ENCODE results near the gene ECI1.

The ECI1 gene

GRCh38 chr16:2233046-2233775 lies 18.2 kb downstream of the ECI1 start:
- DNase-seq (ENCODE audit: low spot score) = no peak

DNA sequence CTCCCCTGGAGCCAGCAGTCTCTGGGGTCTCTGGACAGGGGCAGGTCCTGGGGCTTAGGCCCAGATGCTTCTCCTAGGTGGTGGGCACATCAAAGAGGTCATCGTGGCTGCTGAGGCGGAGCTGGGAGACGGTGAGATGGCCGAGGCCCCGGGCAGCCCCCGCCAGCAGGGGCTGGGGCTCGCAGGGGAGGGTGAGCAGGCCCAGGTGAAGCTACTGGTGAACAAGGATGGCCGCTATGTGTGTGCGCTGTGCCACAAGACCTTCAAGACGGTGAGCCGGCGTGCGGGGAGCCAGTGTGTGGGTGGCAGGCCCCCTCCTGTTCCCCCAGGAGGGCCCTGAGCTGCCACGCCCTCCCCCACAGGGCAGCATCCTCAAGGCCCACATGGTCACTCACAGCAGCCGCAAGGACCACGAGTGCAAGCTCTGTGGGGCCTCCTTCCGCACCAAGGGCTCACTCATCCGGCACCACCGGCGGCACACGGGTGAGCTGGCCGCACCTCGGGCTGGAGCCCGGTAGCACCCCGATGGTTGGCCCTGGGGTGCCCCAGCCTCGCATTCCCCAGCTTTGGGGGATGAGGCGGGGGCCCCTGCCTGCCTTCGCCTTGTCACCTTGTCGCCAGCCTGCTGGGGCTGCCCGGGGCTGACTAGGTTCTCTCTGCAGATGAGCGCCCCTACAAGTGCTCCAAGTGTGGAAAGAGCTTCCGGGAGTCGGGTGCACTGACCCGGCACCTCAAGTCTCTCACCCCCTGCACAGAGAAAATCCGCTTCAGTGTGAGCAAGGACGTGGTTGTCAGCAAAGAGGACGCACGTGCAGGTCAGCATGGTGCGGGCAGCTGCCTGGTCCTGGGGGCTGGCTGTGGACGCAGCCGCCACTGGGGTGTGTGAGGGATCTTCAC lies 19.0 kb downstream of the ECI1 start:
- no peak for DNase-seq (ENCODE audit: low spot score)

GRCh38 chr16:2231016-2231931 lies 20.1 kb downstream of the ECI1 start:
- no peak for DNase-seq (ENCODE audit: low spot score)

GRCh38 chr16:2230376-2230775 lies 21.0 kb downstream of the ECI1 start:
- DNase-seq (ENCODE audit: low spot score) = no peak

DNA sequence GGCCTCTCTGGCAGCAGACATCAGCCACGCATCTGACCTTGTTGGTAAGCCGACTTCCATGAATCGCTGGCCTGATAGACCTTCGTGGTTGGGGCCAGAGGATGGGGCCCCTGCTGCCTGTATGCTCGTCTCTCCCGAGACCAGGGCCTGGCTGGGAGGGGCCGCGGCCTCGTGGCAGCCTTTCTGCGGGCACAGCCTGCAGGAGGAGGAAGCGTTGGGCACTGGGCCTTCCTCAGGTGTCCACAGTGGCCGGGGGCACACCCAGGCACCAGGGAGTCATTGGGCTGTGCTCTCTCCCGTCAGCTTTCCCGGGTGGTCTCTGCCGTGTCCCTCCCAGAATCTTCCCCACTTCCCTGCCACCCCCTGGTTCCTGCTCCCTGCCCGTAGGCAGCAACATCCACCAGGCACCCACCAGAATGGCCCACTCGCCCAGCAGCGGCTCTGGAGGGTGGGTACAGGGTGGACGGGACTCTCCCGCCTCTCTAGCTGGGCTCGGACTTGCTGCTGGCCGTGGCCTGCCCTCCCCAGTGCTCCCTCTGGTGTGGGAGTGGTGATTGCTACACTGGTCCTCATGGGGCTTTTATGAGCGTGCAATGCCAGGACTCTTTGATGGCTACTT lies 21.6 kb downstream of the ECI1 start:
- no peak for DNase-seq (ENCODE audit: low spot score)

- DNase-seq (ENCODE audit: low spot score) = no peak
Observed at GRCh38 chr16:2229091-2229490, 22.3 kb downstream of the ECI1 start.

DNA sequence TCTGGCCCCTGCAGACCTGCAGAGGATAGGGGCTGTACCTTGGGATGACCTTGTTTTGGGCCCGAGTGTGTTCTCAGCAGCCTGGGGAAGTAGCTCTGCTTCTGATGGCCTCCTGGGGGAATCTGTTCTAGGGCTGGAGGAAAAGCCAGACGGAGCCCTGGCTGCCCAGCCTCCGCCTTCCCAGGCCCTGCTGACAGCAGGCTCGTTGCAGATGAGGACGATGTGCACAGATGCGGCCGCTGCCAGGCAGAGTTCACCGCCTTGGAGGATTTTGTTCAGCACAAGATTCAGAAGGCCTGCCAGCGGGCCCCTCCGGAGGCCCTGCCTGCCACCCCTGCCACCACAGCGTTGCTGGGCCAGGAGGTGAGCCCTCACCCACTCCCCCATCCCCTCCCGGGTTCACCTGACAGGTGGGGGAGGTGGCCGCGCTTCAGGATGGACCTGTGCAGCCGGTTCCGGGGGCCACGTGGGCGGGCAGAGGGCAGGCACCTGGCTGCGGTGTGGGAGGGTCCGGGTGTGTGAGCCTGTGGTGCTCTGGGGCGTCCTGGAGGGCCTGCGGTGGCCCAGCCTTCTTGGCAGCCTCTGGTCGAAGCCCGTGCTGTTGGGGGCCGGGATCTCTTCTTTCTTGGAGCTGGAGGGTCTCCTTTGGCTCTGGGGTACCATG lies 23.1 kb downstream of the ECI1 start:
- no peak for DNase-seq (ENCODE audit: low spot score)

DNA sequence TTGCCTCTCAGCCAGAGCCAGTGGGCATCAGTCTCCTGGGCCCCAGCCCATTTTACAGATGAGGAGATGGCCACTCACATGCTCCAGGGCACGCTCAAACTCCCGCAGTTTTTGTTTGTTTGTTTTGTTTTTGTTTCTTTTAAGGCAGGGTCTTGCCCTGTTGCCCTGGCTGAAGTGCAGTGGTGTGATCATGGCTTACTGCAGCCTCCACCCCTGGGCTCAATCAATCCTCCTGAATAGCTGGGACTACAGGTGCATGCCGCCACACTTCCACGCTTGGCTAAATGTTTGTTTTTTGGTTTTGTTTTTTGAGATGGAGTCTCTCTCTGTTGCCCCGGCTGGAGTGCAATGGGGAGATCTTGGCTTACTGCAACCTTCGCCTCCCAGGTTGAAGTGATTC lies 24.5 kb downstream of the ECI1 start:
- DNase-seq (ENCODE audit: low spot score) = no peak

- no peak for DNase-seq (ENCODE audit: low spot score)
Observed at GRCh38 chr16:2226245-2226793, 25.1 kb downstream of the ECI1 start.

GRCh38 chr16:2223942-2224486 lies 27.4 kb downstream of the ECI1 start:
- DNase-seq (ENCODE audit: low spot score) = no peak

- peak; percentile 97 for DNase-seq (ENCODE audit: low spot score)
Observed at GRCh38 chr16:2223221-2223941, 28.0 kb downstream of the ECI1 start, which contains the start of gene E4F1. Gene E4F1, plus strand, starts transcription at chr16:2223591. Its CDS starts 23 bp downstream, at chr16:2223614.

GRCh38 chr16:2216330-2216729 lies 35.1 kb downstream of the ECI1 start:
- DNase-seq (ENCODE audit: low spot score) = no peak

DNA sequence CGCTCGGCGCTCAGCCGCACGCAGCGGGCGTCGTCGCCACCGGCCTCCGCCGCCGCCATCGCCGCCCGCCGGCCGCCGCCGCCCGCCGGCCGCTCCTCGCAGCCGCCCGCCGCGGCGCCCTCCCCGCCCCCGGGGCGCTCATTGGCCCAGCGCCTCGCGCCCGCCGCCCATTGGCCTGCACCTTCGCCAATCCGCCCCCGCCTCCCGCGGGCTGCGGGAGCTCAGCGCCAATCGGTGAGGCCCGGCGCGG lies 36.7 kb downstream of the ECI1 start, which contains the start of gene PGP:
TSS of gene PGP (minus strand) at position 122 of the 250 bp plus-strand sequence. CDS start at position 59, 63 bp downstream.
- DNase-seq (ENCODE audit: low spot score) = no peak

GRCh38 chr16:2213817-2214718 lies 37.3 kb downstream of the ECI1 start:
- no peak for DNase-seq (ENCODE audit: low spot score)

DNA sequence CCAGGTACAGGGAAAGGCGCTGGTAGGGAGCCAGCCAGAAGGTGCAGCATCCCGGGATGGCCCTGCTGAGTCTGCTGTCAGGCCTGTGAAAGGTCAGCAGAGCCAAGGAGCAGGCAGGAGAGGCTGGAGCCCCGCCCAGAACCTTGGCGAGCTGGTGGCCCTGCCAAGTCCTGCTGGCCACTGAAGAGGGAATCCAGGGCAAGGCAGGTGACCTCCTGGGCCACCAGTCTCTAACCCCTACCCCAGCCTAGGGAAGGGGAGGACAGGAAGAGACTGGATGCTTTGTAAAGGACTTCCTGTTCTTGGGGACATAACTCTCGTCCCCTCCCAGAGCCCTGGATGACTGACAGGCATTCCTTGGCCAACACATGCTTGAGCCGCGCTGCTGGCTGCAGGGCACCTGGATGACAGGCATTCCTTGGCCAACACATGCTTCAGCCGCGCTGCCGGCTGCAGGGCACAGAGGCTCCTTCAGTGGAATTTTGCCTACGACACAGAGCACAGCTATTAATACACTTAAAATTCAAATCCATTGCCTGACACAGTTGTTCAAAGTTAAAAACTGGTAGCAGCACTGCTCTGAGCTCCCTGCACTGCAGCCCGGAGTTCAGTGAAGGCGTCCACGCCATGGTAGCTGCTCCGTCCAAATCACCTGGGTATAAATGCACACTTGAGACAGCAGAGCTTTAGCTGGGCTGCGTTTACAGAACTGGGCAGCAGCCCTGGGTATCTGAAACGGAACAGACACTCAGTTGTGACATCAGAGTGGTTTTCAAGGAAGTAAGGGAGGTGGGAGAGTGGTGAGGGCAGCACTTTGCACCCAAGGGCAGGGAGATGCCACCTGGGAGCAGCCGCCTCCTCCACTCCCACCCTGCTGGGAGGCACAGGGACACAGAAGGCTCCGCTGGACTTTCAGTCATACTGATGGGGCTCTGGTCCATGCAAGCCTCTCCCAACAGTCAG lies 38.7 kb downstream of the ECI1 start:
- no peak for DNase-seq (ENCODE audit: low spot score)

GRCh38 chr16:2211923-2212347 lies 39.5 kb downstream of the ECI1 start:
- no peak for DNase-seq (ENCODE audit: low spot score)
